Gastrocnemius medialis (tissue), 4 donors: ENCODE results near the gene EME1.
"Not testable (repeated sequence)": the region's sequence is repeated elsewhere in the genome, so short reads cannot be mapped to it uniquely, and the experiment has no call there.

Experiments
- CTCF ChIP-seq, 5 experiments: fragments of 450-650 bp in 3 of 5; fragments of 200-600 bp in 2 of 5; sonication (generic) in 2 of 5; IDR thresholded peaks in 4 of 5; conservative IDR thresholded peaks in 1 of 5; 1 replicate in 4 of 5; 2 replicates in 1 of 5; pipeline ENCODE4 v1.5.1; 2016 to 2019; ENCODE audit warnings: antibody characterized with exemption in 5 of 5, mild to moderate bottlenecking in 3 of 5, moderate library complexity in 3 of 5
- POLR2A ChIP-seq, 2 donors: fragments of 450-650 bp; IDR thresholded peaks; one replicate each; pipeline ENCODE4 v1.6.1; 2017; ENCODE audit warnings: antibody characterized with exemption in 2 of 2, mild to moderate bottlenecking in 2 of 2, moderate library complexity in 2 of 2

GRCh38 chr17:50428126-50428525 is 55.1 kb downstream of the EME1 start:
- not testable (repeated sequence) for TF ChIP-seq POLR2A (IDR thresholded peaks at IDR 0.05); CTCF (IDR thresholded peaks at IDR 0.05 in 4 of 5, conservative IDR thresholded peaks at IDR 0.05 in 1 of 5)
